ENCODE data around the gene PRKD1.

PRKD1 gene

GRCh38 chr14:29927376-29928116 is at the start of gene PRKD1:
Gene PRKD1, minus strand, starts transcription at chr14:29927847.
- FAIRE-seq: no peak

GRCh38 chr14:29971101-29971500 is 43.5 kb upstream of the PRKD1 start:
- FAIRE-seq: no peak

DNA sequence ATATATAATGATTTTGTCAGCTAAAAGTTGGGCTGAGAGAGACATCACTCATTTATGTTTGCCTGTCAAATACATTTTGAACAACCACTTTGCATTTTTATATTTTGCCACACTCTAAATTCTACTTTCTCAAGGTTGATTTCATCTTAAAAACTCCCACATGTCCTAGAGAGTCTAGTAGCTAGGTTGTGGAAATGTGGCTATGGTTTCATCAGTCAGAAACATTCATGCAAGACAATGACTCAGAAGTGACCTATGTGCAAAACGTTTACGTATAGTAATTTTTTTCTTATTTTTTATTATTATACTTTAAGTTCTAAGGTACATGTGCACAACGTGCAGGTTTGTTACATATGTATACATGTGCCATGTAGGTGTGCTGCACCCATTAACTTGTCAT is 27.4 kb upstream of the PRKD1 start:
- FAIRE-seq: no peak

GRCh38 chr14:29953501-29953900 is 25.9 kb upstream of the PRKD1 start:
- no peak for FAIRE-seq

- no peak for FAIRE-seq
Observed at GRCh38 chr14:29944091-29944490, 16.4 kb upstream of the PRKD1 start.

DNA sequence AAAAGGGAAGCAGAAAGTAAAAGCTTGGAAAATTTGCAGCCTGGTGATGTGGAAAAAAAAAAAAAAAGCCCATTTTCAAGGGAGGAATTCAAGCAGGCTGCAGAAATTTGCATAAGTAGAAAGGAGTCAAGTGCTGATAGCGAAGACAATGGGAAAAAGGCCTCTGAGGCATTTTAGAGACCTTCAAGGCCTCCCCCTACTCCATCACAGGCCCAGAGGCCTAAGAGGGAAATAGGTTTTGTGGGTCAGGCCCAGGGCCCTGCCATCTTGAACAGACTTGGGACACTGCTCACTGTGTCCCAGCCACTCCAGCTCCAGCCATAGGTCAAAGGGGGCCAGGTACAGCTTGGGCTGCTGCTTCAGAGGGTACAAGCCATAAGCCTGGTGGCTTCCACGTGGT is 13.8 kb upstream of the PRKD1 start:
- no peak for FAIRE-seq

GRCh38 chr14:29940482-29940881 is 12.8 kb upstream of the PRKD1 start:
- no peak for FAIRE-seq

- FAIRE-seq: no peak
Observed at GRCh38 chr14:29937116-29937515, 9.5 kb upstream of the PRKD1 start.

DNA sequence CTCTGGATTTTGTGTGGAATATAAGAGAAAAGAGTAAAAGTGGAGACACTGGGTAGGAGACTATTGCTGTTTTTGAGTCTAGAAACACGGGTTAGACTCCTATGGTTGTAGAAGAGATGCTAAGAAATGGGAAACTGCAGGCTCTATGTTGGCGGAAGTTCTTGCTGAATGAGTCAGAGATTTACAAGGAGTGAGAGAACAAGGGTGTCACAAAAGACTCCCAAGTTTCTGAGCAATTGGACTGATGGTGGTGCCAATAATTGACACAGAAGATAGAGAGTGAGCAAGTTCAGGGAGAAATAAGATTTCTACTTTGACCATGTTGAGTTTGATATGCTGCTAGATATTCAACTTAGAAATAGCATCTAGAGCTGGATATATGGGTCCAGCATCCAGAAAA is 2.6 kb upstream of the PRKD1 start:
- FAIRE-seq: no peak

- no peak for FAIRE-seq
Observed at GRCh38 chr14:29928117-29928640, 532 bp upstream of the PRKD1 start.

DNA sequence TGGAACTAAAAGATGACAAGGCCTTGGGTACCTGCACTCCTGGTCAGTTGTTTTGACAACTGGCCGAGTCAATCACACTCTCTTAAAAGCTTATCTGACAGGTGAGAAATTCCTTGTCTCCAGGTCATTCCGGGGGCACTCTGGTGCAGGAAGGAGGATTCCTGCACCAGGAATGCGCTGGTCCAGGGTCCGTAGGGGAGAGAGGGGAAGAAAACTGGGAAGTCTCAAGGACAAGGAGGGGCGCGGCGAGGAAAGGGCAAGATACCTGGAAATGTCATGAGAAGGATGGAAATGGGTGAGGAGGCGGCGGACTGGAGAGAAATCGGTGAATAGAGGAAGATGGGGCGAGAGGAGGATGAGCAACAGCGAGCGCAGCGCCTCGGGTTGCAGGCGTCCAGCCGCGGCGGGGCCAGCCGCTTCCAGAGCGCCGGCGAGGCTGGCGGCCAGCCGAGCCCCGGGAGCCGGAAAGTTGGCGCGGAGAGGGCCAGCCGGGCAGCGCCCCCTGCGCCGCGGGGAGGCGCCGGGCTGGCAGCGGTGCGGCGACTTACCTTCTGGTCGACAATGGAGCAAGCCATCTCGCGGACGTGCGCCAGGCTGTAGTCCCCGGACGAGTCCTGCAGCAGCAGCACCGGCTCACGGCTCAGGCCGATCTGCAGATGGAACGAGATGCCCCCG is 809 bp downstream of the PRKD1 start:
- no peak for FAIRE-seq

DNA sequence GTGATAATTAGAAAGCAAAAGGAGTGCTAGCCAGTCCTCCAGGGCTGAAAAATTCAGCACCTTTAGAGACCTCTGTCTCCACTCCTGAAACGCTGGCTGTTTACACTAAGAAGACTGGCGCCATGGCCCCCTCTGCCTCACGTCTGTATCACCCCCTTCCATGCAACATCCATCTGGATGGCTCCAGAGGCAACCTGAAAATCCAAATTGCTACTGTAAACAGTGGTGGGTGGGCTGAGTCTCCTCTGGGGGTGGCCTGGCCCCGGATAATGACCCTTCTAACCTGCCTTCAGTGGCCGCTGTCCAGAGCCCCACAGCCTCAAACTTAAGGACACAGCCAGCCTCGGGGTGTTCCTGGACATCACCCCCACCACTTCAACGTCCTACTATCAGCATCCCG is 1.4 kb downstream of the PRKD1 start:
- no peak for FAIRE-seq

DNA sequence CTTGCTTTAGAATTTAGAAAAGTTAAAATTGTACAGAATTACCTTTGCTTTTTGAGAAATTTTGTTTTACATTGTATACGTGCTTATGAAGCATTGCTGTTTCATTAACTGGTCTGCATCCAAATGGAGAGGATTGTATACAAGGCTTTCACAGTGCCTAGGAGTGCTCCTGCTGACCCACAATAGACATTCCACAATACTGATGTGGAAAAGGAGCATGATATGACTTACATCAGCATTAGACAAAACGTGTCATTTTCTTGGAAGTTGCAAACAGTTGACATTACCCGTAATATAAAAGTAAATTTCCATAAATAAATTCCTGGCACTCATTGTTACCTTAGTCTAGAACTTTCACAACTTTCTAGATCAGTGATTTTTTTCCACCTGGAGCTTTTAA is 1.9 kb downstream of the PRKD1 start:
- FAIRE-seq: no peak

GRCh38 chr14:29925101-29925722 is 2.4 kb downstream of the PRKD1 start:
- no peak for FAIRE-seq

DNA sequence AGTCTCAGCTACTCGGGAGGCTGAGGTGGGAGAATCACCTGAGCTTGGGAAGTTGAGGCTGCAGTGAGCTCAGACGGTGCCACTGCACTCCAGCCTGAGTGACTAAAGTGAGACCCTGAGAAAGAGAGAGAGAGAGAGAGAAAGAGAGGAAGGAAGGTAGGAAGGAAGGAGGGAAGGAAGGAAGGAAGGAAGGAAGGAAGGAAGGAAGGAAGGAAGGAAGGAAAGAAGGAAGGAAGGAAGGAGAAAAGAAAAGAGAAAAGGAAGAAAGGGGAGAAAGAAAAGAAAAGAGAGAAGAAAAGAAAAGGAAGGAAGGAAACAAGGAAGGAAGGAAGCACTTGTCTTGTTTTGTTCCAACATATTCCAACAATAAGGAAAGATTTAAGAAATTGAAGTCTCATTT is 7.8 kb downstream of the PRKD1 start:
- FAIRE-seq: no peak

GRCh38 chr14:29918981-29919380 is 8.7 kb downstream of the PRKD1 start:
- no peak for FAIRE-seq

DNA sequence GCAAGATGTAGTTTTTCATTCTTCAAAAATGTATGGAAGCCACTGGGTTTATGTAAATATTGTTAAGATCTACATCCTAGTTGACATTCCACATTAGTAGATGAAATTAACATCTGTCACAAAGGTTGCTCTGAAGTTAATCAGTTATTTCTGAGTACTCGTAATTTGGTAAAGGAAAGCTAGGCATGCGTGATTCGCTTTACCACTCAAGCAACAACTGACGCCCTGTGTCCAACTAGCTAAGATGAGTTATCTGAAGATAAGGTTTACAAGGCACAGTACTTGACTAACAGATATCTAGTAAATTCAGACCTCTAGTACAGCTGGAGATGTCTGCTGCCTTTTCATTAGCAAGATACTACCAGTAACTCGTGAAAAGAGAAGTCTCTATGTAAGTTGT is 14.1 kb downstream of the PRKD1 start:
- FAIRE-seq: no peak

DNA sequence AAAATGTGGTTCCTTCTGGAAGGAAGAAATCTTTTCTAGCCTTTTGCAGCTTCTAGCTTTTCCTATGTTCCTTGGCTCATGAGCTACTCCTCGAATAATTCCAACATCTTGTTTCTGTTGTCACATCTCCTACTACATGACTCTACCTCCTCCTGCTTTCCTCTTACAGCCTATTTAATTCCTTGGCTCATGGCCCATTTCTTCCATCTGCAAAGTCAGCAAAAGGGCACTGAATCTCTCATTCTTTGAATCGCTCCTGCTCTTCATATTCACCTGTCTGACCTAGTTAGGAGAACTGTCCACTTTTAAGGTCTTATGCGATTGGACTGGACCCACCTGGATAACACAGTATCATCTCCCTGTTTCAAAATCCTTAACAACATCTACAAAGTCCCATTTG is 15.8 kb downstream of the PRKD1 start:
- FAIRE-seq: no peak

DNA sequence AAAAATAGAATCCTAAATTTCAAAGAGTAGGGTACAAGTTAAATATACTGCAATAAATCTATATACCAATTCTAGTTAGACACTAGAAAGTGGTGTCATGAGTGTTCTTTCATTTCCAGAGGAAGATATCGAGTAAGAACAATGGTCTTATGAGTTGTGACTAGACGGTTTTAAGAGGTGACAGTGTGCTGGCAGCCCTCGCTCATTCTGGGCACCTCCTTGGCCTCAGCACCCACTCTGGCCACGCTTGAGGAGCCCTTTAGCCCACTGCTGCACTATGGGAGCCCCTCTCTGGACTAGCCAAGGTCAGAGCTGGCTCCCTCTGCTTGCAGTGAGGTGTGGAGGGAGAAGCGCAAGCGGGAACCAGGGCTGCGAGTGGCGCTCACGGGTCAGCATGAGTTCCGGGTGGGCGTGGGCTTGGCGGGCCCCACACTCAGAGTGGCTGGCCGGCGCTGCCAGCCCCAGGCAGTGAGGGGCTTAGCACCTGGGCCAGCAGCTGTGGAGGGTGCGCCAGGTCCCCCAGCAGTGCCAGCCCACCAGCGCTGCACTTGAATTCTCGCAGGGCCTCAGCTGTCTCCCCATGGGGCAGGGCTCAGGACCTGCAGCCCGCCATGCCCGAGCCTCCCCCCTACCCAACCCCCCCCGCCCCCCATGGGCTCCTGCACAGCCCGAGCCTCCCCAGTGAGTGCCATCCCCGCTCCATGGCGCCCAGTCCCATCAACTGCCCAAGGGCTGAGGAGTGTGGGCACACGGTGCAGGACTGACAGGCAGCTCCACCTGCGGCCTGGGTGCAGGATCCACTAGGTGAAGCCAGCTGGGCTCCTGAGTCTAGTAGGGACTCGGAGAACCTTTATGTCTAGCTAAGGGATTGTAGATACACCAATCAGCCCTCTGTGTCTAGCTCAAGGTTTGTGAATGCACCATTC is 18.7 kb downstream of the PRKD1 start:
- no peak for FAIRE-seq

GRCh38 chr14:29906256-29906870 is 21.3 kb downstream of the PRKD1 start:
- FAIRE-seq: no peak

DNA sequence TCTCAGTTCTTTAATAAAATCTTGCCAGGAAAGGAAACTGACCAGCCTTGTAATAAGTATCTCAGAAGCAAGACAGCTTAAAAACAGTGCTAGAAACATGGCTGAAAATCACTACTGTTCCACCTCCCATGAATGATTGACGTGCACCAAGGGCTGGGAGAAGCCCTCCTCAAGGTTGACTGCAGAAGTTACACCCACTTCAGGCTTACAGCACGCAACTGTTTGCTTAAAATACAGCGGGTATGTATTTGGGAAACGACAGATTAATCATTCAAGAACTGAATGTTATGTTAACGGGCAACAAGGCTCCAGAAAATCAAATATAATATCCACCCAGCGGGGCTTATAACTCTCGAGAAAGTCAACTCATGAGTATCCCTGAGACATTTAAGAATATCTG is 22.1 kb downstream of the PRKD1 start:
- no peak for FAIRE-seq

- FAIRE-seq: no peak
Observed at GRCh38 chr14:29900609-29901350, 26.9 kb downstream of the PRKD1 start.

All from A204.1 (cell line).